ENCODE data around the gene NR2F1-AS1.

NR2F1-AS1 gene

GRCh38 chr5:93601802-93602155 is 20.8 kb upstream of the NR2F1-AS1 start:
- no peak overlapping the region for H3K27ac ChIP-seq
- no peak for TF ChIP-seq CTCF (conservative IDR thresholded peaks at IDR 0.05)

GRCh38 chr5:93601071-93601801 is 20.2 kb upstream of the NR2F1-AS1 start:
- no peak for TF ChIP-seq CTCF (conservative IDR thresholded peaks at IDR 0.05)
- H3K27ac ChIP-seq = no peak overlapping the region

- H3K27ac ChIP-seq = no peak overlapping the region
- no peak for TF ChIP-seq CTCF (conservative IDR thresholded peaks at IDR 0.05)
Measured at GRCh38 chr5:93600409-93601070, 19.5 kb upstream of the NR2F1-AS1 start.

- no peak for TF ChIP-seq CTCF (conservative IDR thresholded peaks at IDR 0.05)
- H3K27ac ChIP-seq = no peak overlapping the region
Measured at GRCh38 chr5:93599399-93600120, 18.5 kb upstream of the NR2F1-AS1 start.

GRCh38 chr5:93599001-93599379 is 18.0 kb upstream of the NR2F1-AS1 start:
- no peak for TF ChIP-seq CTCF (conservative IDR thresholded peaks at IDR 0.05)
- no peak overlapping the region for H3K27ac ChIP-seq

GRCh38 chr5:93598091-93599000 is 17.3 kb upstream of the NR2F1-AS1 start:
- H3K27ac ChIP-seq = no peak overlapping the region
- TF ChIP-seq CTCF (conservative IDR thresholded peaks at IDR 0.05) = no peak
